ENCODE data around the gene SLC2A6. TPM values are rescaled to one million over a fixed set of nuclear protein-coding genes. Genes with fewer than 3 reads are reported as not detected.

The SLC2A6 gene
- total RNA-seq, 4 donors from 2014 or later = 0.41 to 2.4 (median 1.4) TPM

GRCh38 chr9:133505901-133506652 lies 27.2 kb upstream of the SLC2A6 start:
- H3K9me3 ChIP-seq = peaks cover 0 to 6% (median 3%) of the 10 kb centered on the region in 3 donors
- peaks cover 10 to 20% (median 13%) of the 10 kb centered on the region in 3 donors for H3K27me3 ChIP-seq
- no peaks in the 10 kb centered on the region for H3K36me3 ChIP-seq
- intact Hi-C loops (cut with DNase I; ENCODE audit: low total_unique reads) = no loop called here
- peak overlapping the region in 2 of 4 donors; percentile 18 to 54 for H3K27ac ChIP-seq
- no peaks in the 10 kb centered on the region for H3K4me1 ChIP-seq
- TF ChIP-seq CTCF (IDR thresholded peaks at IDR 0.05 in 4 of 5, conservative IDR thresholded peaks at IDR 0.05 in 1 of 5) = no peak
- TF ChIP-seq POLR2A (IDR thresholded peaks at IDR 0.05) = no peak
- ATAC-seq = peak in 1 of 2 donors; percentile 53
- H3K4me3 ChIP-seq = no peak overlapping the region
- in situ Hi-C loops (cut with MboI; ENCODE audit: low sequenced_read_pairs in 4 of 4) = no loop called here
- peak in 1 of 2 donors; percentile 52 for DNase-seq

GRCh38 chr9:133505186-133505830 lies 26.4 kb upstream of the SLC2A6 start:
- H3K4me1 ChIP-seq = no peaks in the 10 kb centered on the region
- H3K27me3 ChIP-seq = peaks cover 8 to 14% (median 8%) of the 10 kb centered on the region in 3 donors
- TF ChIP-seq CTCF (IDR thresholded peaks at IDR 0.05 in 4 of 5, conservative IDR thresholded peaks at IDR 0.05 in 1 of 5) (no peak), POLR2A (IDR thresholded peaks at IDR 0.05) (no peak)
- intact Hi-C loops (cut with DNase I; ENCODE audit: low total_unique reads) (no loop called here), in situ Hi-C loops (cut with MboI; ENCODE audit: low sequenced_read_pairs in 4 of 4) (no loop called here)
- DNase-seq = no peak
- no peak for ATAC-seq
- peaks cover 0 to 6% (median 3%) of the 10 kb centered on the region in 3 donors for H3K9me3 ChIP-seq
- no peaks in the 10 kb centered on the region for H3K36me3 ChIP-seq
- H3K4me3 ChIP-seq = no peak overlapping the region
- peak overlapping the region in 2 of 4 donors; percentile 18 to 54 for H3K27ac ChIP-seq

GRCh38 chr9:133502112-133502511 lies 23.2 kb upstream of the SLC2A6 start:
- Histone ChIP-seq H3K27ac (no peak overlapping the region), H3K9me3 (peaks cover 0 to 6% (median 3%) of the 10 kb centered on the region in 3 donors), H3K36me3 (no peaks in the 10 kb centered on the region), H3K27me3 (peaks cover 0 to 7% (median 0%) of the 10 kb centered on the region in 3 donors), H3K4me1 (no peaks in the 10 kb centered on the region), H3K4me3 (no peak overlapping the region)
- ATAC-seq (no peak), DNase-seq (no peak)
- in situ Hi-C loops (cut with MboI; ENCODE audit: low sequenced_read_pairs in 4 of 4) = no loop called here
- intact Hi-C loops (cut with DNase I; ENCODE audit: low total_unique reads) = no loop called here
- no peak for TF ChIP-seq POLR2A (IDR thresholded peaks at IDR 0.05)
- TF ChIP-seq CTCF (IDR thresholded peaks at IDR 0.05 in 4 of 5, conservative IDR thresholded peaks at IDR 0.05 in 1 of 5) = no peak

- no peak overlapping the region for H3K4me3 ChIP-seq
- in situ Hi-C loops (cut with MboI; ENCODE audit: low sequenced_read_pairs in 4 of 4) = loop anchor here in 1 of 4 donors (25.0 kb wide), 1 partner anchor 313 kb away; no protein-coding TSS in a partner anchor
- ATAC-seq (no peak), DNase-seq (no peak)
- peaks cover 0 to 7% (median 2%) of the 10 kb centered on the region in 3 donors for H3K27me3 ChIP-seq
- no peak for TF ChIP-seq POLR2A (IDR thresholded peaks at IDR 0.05)
- TF ChIP-seq CTCF (IDR thresholded peaks at IDR 0.05 in 4 of 5, conservative IDR thresholded peaks at IDR 0.05 in 1 of 5) = no peak
- intact Hi-C loops (cut with DNase I; ENCODE audit: low total_unique reads) = no loop called here
- peak overlapping the region in 1 of 4 donors; percentile 41 for H3K27ac ChIP-seq
- H3K4me1 ChIP-seq = no peaks in the 10 kb centered on the region
- H3K9me3 ChIP-seq = peaks cover 0 to 6% (median 3%) of the 10 kb centered on the region in 3 donors
- H3K36me3 ChIP-seq = no peaks in the 10 kb centered on the region
These were observed 21.0 kb upstream of the SLC2A6 start for GRCh38 chr9:133499892-133500270.
